ENCODE measurements around the gene OR7G3. TPM values are rescaled to one million over a fixed set of nuclear protein-coding genes. Genes with fewer than 3 reads are reported as not detected.

Gene OR7G3
- polyA plus RNA-seq, 1 donor from 2014 or later = not detected

DNA sequence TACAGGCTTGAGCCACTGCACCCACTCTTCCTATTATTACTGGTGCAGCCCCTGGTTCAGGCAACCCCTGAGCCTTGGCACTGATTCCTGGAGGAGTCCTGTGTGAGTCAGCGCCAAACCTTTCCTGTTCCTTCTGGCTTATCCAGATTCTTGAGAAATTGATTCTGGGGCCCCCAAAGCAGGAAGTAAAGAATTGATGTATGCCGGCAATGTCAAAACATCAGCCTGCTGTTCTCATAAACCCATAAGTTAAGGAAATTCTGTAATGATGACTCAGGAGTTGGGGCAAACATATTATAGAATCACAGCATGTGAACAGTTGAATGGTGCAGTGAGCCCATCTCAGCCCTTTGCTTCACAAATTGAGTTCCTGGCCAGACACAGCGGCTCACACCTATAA is 1.4 kb upstream of the OR7G3 start (continued):
- no peak for TF ChIP-seq MXI1 (conservative IDR thresholded peaks at IDR 0.05; ENCODE audit: poor library complexity, severe bottlenecking)

DNA sequence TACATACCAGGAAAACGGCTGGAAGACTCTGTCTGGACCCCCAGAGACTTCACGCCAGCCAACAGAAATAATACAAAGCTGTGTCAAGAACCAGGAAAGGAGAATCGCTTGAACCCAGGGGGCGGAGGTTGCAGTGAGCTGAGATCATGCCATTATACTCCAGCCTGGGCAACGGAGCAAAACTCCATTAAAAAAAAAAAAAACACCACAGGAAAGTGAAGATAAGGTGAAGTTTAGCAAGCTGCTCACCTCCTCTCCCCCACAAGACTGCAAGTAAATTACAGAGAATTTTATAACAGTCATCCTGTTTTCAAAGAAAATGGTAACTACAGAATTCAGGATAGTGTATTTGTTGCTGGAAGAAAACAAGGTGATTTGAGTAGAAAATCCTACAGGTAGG is 10.2 kb downstream of the OR7G3 start:
- Histone ChIP-seq H3K36me3 (ENCODE audit: insufficient read depth, low read length) (no peaks in the 10 kb centered on the region), H3K4me2 (ENCODE audit: low read length) (no peak overlapping the region), H3K9me3 (ENCODE audit: low read length) (no peaks in the 10 kb centered on the region), H4K20me1 (ENCODE audit: insufficient read depth) (no peaks in the 10 kb centered on the region), H3K27ac (ENCODE audit: low read length) (no peak overlapping the region), H3K9ac (ENCODE audit: low read length) (no peak overlapping the region), H2AFZ (ENCODE audit: low read depth, low read length) (no peak overlapping the region), H3K27me3 (ENCODE audit: insufficient read depth, low read depth, low read length) (no peaks in the 10 kb centered on the region), H3K79me2 (replicated peaks; ENCODE audit: insufficient read depth, low read length) (no peaks in the 10 kb centered on the region), H3K9me2 (ENCODE audit: insufficient read depth, low read length) (no peaks in the 10 kb centered on the region), H3F3A (ENCODE audit: insufficient read depth, low read length, poor library complexity, severe bottlenecking) (no peaks in the 10 kb centered on the region), H3K4me3 (ENCODE audit: low read length) (no peak overlapping the region)
- no peak for TF ChIP-seq MXI1 (conservative IDR thresholded peaks at IDR 0.05; ENCODE audit: poor library complexity, severe bottlenecking)
- no peak for TF ChIP-seq TAF1 (IDR thresholded peaks at IDR 0.05; ENCODE audit: low read depth)
- no peak for TF ChIP-seq EP300 (conservative IDR thresholded peaks at IDR 0.05; ENCODE audit: poor library complexity, severe bottlenecking)
- no peak for TF ChIP-seq SMC3 (conservative IDR thresholded peaks at IDR 0.05; ENCODE audit: poor library complexity)
- TF ChIP-seq, protein P1, sequence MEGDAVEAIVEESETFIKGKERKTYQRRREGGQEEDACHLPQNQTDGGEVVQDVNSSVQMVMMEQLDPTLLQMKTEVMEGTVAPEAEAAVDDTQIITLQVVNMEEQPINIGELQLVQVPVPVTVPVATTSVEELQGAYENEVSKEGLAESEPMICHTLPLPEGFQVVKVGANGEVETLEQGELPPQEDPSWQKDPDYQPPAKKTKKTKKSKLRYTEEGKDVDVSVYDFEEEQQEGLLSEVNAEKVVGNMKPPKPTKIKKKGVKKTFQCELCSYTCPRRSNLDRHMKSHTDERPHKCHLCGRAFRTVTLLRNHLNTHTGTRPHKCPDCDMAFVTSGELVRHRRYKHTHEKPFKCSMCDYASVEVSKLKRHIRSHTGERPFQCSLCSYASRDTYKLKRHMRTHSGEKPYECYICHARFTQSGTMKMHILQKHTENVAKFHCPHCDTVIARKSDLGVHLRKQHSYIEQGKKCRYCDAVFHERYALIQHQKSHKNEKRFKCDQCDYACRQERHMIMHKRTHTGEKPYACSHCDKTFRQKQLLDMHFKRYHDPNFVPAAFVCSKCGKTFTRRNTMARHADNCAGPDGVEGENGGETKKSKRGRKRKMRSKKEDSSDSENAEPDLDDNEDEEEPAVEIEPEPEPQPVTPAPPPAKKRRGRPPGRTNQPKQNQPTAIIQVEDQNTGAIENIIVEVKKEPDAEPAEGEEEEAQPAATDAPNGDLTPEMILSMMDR (IDR thresholded peaks at IDR 0.05; ENCODE audit: poor library complexity, severe bottlenecking) = no peak
- TF ChIP-seq POLR2AphosphoS5 (IDR thresholded peaks at IDR 0.05) = no peak
- TF ChIP-seq, protein P2, sequence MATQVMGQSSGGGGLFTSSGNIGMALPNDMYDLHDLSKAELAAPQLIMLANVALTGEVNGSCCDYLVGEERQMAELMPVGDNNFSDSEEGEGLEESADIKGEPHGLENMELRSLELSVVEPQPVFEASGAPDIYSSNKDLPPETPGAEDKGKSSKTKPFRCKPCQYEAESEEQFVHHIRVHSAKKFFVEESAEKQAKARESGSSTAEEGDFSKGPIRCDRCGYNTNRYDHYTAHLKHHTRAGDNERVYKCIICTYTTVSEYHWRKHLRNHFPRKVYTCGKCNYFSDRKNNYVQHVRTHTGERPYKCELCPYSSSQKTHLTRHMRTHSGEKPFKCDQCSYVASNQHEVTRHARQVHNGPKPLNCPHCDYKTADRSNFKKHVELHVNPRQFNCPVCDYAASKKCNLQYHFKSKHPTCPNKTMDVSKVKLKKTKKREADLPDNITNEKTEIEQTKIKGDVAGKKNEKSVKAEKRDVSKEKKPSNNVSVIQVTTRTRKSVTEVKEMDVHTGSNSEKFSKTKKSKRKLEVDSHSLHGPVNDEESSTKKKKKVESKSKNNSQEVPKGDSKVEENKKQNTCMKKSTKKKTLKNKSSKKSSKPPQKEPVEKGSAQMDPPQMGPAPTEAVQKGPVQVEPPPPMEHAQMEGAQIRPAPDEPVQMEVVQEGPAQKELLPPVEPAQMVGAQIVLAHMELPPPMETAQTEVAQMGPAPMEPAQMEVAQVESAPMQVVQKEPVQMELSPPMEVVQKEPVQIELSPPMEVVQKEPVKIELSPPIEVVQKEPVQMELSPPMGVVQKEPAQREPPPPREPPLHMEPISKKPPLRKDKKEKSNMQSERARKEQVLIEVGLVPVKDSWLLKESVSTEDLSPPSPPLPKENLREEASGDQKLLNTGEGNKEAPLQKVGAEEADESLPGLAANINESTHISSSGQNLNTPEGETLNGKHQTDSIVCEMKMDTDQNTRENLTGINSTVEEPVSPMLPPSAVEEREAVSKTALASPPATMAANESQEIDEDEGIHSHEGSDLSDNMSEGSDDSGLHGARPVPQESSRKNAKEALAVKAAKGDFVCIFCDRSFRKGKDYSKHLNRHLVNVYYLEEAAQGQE (IDR thresholded peaks at IDR 0.05; ENCODE audit: borderline replicate concordance) = no peak
- TF ChIP-seq RAD21 (conservative IDR thresholded peaks at IDR 0.05) = no peak
- no peak for TF ChIP-seq EZH2 (IDR thresholded peaks at IDR 0.05; ENCODE audit: borderline replicate concordance, insufficient read depth, low read length, poor library complexity, severe bottlenecking)

GRCh38 chr19:9115307-9115813 is 11.4 kb downstream of the OR7G3 start, which contains the start of gene OR7G1:
Gene OR7G1, minus strand, starts transcription at chr19:9115763. Its CDS starts 0 bp downstream, at chr19:9115763.
- Histone ChIP-seq H3K9me3 (ENCODE audit: low read length) (no peaks in the 10 kb centered on the region), H3K27ac (ENCODE audit: low read length) (no peak within 1 kb of the TSS), H3K79me2 (replicated peaks; ENCODE audit: insufficient read depth, low read length) (no peaks in the 10 kb centered on the region), H3K36me3 (ENCODE audit: insufficient read depth, low read length) (no peaks in the 10 kb centered on the region), H3K9ac (ENCODE audit: low read length) (no peak within 1 kb of the TSS), H3K4me2 (ENCODE audit: low read length) (no peak within 1 kb of the TSS), H3K27me3 (ENCODE audit: insufficient read depth, low read depth, low read length) (no peaks in the 10 kb centered on the region), H3F3A (ENCODE audit: insufficient read depth, low read length, poor library complexity, severe bottlenecking) (no peaks in the 10 kb centered on the region), H3K9me2 (ENCODE audit: insufficient read depth, low read length) (no peaks in the 10 kb centered on the region), H2AFZ (ENCODE audit: low read depth, low read length) (no peak within 1 kb of the TSS), H3K4me3 (ENCODE audit: low read length) (no peak within 1 kb of the TSS), H4K20me1 (ENCODE audit: insufficient read depth) (no peaks in the 10 kb centered on the region)
- no peak for TF ChIP-seq EZH2 (IDR thresholded peaks at IDR 0.05; ENCODE audit: borderline replicate concordance, insufficient read depth, low read length, poor library complexity, severe bottlenecking)
- TF ChIP-seq MXI1 (conservative IDR thresholded peaks at IDR 0.05; ENCODE audit: poor library complexity, severe bottlenecking) = no peak
- no peak for TF ChIP-seq TAF1 (IDR thresholded peaks at IDR 0.05; ENCODE audit: low read depth)
- TF ChIP-seq EP300 (conservative IDR thresholded peaks at IDR 0.05; ENCODE audit: poor library complexity, severe bottlenecking) = no peak
- TF ChIP-seq RAD21 (conservative IDR thresholded peaks at IDR 0.05) = no peak
- TF ChIP-seq, protein P2 (IDR thresholded peaks at IDR 0.05; ENCODE audit: borderline replicate concordance) = no peak
- TF ChIP-seq, protein P1 (IDR thresholded peaks at IDR 0.05; ENCODE audit: poor library complexity, severe bottlenecking) = no peak
- no peak for TF ChIP-seq POLR2AphosphoS5 (IDR thresholded peaks at IDR 0.05)
- no peak for TF ChIP-seq SMC3 (conservative IDR thresholded peaks at IDR 0.05; ENCODE audit: poor library complexity)

Measured in neural cell (in vitro differentiated cells).